Ramos (cell line): ENCODE results near the gene ISG15.
"Not testable (repeated sequence)": the region's sequence is repeated elsewhere in the genome, so short reads cannot be mapped to it uniquely, and the experiment has no call there.

Experiments
- in situ Hi-C: fragments of 300-500 bp; cut with MboI; formaldehyde crosslinking; loops from one replicate; pipeline ENCODE4 v1.14.3; 2022; ENCODE audit warnings: low sequenced_read_pairs; ENCODE audit not compliant: unreplicated experiment

ISG15 gene

DNA sequence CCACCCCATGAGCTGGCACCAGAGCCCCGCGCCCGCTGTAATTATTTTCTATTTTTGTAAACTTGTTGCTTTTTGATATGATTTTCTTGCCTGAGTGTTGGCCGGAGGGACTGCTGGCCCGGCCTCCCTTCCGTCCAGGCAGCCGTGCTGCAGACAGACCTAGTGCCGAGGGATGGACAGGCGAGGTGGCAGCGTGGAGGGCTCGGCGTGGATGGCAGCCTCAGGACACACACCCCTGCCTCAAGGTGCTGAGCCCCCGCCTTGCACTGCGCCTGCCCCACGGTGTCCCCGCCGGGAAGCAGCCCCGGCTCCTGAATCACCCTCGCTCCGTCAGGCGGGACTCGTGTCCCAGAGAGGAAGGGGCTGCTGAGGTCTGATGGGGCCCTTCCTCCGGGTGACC is 41.7 kb downstream of the ISG15 start:
- in situ Hi-C loops, result loop anchor here (5.0 kb wide), 1 partner anchor 57 kb away; no protein-coding TSS in a partner anchor

DNA sequence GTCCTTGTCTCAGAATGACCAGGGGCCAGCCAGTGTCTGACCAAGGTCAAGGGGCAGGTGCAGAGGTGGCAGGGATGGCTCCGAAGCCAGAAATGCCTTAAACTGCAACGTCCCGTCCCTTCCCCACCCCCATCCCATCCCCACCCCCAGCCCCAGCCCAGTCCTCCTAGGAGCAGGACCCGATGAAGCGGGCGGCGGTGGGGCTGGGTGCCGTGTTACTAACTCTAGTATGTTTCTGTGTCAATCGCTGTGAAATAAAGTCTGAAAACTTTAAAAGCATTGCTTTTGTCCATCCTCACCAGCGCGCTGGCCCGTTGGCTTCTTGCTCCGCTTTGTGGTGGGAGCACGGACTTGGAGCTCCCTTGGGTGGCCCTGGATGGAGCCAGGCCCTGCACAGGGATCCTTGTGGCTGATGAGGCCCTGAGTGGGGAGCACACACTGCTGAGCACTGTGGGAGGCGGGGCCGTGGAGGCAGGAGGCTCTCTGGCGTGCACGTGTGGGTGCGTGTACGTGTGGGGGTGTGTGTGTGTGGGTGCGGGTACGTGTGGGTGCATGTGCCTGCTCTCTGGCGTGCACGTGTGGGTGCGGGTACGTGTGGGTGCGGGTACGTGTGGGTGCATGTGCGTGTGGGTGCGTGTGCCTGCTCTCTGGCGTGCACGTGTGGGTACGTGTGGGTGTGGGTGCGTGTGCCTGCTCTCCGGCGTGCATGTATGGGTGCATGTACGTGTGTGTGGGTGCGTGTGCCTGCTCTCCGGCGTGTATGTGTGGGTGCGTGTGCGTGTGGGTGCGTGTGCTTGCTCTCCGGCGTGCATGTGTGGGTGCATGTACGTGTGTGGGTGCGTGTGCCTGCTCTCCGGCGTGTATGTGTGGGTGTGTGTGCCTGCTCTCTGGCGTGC is 42.8 kb downstream of the ISG15 start:
- in situ Hi-C loops, result no loop called here

DNA sequence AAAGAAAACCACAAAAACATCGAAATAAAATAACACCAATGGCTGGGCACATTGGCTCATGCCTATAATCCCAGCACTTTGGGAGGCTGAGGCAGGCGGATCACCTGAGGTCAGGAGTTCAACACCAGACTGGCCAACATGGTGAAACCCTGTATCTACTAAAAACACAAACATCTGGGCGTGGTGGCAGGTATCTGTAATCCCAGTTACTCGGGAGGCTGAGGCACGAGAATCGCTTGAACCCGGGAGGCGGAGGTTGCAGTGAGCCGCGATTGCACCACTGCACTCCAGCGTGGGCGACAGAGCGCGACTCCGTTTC is 44.4 kb downstream of the ISG15 start:
- in situ Hi-C loops, result not testable (repeated sequence)

DNA sequence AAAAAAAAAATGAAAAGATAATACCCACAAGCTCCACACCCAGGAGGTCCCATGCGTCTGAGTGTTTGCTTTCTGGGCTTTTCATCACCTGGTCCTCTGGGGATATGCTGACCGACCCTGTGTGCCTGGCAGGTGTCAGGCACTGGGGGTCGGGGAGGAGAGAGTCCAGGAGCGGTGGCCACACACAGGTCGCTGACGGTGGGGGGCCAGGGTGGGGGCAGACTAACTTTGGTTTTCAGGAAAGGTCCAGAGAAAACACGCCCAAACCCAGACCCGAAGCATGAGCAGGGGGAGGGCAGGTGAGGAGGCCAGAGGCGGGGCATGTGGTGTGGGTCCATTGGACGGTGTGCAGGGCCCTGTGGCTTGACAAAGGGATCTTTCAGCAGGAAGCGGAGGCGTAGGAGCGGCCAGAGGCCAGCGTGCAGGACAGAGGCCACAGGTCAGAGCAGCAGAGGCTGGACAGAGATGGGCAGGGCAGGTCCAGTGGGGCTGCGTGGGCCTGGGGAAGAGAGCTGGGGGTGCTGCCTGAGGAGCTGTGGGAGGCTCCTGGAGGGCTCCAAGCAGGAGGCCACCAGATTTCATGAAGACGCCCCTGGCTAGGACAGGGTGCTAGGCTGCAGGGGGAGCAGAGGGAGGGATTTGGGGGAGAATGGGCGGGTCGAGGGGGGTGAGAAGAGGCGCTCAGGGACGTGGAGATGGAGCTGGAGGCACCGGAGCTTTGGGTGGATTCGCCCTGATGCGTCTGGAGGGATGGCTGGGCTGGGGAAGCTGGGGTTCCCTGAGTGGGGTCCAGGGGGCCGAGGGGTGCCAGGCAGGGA is 45.0 kb downstream of the ISG15 start:
- in situ Hi-C loops, result no loop called here

DNA sequence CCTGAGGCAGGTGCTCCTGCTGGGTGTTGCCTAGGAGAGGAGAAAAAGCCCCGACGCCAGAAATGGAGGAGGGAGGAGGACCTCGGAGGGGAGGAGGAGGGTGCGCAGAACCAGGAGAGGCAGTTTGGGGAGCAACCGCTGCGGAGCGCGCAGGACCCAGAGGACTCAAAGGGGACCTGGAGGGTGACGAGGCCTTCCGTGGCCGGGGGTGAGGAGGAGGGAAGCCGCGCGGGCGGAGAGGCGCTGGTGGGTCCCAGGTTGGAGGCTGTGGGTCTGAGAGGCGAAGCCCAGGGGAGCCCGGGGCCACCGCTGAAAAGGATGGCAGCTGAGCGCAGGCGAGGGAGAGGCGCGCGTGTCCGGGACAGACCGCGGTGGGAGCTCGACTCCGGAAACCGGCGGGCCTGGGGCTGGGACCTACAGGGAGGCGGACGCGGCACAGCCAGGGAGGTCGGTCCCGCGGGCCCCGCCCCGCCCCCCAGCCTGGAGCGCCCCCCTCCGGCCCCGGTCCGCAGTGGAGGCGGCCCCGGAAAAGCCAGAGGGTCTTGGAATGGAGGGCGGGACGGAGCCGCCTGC is 45.7 kb downstream of the ISG15 start:
- in situ Hi-C loops, result no loop called here

DNA sequence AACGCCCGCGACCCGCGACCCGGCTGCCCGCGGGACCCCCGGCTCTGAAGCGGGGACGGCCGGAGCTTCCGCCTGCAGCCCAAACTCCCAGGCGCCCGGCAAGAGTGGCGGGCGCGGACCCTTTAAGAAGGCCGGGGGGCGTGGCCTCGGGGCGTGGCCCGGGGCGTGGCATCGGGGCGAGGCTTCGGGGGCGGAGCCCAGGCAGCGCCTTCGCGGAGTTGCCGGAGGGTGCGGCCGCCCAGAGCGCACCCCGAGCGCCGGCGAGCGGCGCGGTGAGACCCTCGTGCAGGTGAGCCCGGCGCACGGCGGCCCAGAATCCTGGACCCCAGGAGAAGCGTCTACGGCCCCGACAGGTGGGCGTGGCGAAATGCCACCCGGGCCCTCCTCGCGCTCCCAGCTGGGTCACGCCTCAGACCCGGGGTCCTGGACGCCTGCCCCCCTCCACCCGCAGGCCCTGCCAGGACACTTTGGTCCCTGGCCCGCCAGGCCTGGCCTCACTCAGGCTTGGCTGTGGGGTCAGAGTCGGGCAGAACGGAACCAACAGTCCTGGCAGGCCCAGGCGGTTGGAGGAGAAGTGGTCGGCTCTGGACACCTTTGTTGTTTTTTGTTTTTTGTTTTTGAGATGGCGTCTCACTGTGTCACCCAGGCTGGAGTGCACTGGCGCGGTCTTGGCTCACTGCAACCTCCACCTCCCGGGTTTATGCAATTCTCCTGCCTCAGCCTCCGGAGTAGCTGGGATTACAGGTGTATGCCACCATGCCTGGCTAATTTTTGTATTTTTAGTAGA is 46.4 kb downstream of the ISG15 start:
- in situ Hi-C loops, result no loop called here

DNA sequence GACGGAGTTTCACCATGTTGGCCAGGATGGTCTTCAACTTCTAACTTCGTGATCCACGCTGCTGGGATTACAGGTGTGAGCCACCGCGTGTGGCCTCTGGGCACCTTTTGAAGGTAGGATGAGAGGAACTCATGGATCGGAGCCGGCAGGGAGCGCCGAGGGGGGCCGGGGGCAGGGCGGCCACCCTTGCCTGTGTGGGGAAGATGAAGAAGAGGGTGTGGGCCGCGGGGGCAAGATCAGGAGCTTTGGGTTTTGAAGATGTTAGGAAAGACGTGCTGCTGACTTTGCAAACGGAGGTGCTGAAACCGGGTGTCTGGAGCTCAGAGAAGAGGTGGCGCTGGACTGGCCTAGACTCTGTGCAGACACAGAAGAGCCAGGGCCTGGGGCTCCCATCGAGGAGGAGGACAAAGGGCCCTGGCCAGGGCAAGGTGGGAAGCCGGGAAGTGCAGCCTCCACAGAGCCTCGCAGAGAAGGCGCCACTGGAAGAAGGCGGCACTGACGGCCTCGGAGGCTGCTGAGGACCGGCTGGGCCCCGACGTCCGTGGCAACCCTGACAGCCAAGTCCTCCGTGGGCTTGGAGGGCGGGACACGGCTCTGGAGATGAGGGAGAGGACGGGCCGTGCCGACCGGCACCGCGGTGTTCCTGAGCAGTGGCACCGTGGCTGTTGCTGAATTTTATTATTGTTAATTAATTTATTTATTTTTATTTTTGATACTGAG is 47.1 kb downstream of the ISG15 start:
- in situ Hi-C loops, result no loop called here

DNA sequence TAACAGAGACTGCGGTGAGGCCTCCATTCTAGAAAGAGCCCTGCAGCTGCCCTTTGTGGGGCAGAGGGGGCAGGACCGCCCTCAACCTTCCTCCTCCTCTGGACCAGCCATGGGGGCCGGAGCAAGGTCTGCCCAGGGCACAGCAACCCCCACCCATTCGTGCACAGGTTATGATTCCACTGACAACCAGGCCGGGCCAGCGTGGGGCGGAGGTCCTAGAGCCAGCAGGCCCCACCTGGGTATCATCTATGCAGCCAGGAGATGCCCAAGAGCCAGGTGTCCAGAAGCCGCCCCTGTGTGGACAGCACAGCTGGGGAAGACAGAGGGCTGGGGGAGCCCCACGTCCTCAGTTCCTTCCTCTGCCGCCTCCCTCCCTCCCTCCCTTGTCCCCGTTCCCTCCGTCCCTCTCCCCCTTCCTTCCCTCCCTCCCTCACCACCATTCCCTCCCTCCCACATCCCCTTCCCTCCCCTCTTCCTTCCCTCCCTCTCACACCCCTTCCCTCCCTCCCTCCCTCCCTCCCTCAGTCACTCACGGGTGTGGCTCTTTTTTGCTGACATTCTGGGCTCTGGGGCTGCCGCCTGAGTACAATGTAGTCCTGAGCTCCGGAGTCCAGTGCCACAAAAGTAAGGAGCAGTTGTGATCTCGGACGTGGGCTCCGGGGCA is 48.5 kb downstream of the ISG15 start:
- in situ Hi-C loops, result no loop called here

DNA sequence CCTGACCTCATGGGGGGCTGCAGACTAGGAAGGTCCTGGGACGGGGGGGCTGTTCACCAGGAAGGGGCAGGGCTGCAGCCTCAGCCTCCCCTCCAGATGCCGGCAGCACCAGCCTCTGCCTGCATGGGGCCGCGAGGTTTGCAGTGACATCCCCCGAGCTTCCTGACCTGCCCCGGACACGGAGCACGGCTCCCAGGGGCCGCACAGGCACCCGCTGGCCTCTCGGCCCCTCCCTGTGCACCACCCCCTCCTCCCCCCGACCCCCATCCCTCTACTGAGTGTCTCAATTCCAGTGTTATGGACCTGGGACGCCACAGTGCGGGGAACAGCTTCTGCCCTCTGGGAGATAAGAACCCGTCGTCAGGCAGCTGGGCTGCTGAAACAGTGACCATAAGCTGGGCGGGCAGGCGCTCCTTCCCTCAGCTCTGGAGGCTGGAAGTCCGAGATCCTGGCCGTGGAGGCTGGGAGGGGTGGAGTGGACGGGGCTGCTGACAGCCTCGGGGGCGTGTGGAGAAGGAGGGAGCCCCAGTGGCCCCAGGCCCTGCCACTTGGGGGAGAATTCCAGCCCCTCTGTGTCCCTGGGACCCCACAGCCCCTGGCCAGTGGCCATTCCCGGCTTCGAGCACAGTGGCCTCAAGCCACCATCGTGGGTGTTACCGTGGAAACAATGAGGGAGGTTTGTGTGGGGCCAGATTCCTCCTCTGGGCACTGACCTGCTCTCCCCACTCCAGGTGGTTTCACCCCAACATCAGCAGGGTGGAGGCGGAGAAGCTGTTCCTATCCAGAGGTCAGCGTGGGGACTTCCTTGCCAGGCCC is 49.3 kb downstream of the ISG15 start:
- in situ Hi-C loops, result no loop called here

DNA sequence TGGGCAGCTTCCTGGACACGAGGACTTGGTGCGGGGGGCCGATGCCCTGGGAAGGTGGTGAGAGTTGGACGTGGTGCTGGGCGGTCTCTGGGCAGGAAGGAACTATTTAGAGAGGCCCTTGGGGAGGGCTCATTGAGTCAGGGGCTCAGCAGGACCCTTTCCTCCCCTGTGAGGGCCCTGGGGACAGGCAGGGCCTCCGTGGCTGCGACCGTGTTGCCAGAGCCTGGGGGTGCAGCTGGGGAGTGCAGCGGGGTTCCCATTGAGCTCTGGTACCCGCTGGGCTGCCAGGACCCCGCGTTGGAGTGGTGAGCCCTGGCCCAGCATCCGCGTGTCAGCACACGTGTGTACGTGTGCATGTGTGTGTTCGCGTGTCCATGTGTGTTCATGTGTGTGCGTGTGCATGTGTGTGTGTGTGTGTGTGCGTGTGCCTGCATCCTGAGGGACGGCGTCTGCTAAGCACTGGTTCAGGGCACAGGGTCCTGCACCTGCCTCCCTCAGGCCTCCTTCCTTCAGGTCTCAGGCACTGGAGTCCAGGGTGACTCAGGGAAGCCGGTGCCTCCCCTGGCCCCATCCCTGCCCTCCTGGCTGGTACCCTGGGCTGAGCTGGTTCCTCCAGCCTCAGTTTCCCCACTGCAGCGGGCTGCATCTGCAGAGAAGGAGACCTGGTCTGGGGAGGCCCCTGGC is 50.1 kb downstream of the ISG15 start:
- in situ Hi-C loops, result no loop called here
